ENCODE results near the gene NME2.

The NME2 gene

DNA sequence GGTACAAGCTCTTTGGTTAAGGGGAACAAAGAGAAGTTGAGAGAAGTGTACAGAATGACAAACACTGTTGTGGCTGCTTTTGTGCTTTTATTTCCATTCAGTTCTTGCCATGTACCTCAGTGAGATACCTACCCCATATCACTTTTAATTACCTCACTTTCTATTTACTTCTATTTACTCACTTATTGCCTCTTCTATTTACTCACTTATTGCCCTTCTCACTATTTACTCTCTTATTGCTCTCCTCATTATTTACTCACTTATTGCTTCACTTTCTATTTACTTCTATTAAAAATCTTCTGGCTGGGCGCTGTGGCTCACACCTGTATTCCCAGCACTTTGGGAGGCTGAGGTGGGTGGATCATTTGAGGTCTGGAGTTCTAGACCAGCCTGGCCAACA, 51.7 kb downstream of the NME2 start:
- Histone ChIP-seq H3K4me1 (ENCODE audit: control insufficient read depth in 1 of 2, insufficient read depth in 1 of 2, low read depth in 1 of 2, low read length in 1 of 2) (no peaks in the 10 kb centered on the region), H3K27me3 (no peaks in the 10 kb centered on the region), H3K27ac (no peak overlapping the region), H3K36me3 (peaks cover 82% of the 10 kb centered on the region), H3K9me3 (no peaks in the 10 kb centered on the region), H3K4me3 (ENCODE audit: low read depth in 1 of 2, low read length in 1 of 2) (no peak overlapping the region)
- TF ChIP-seq, protein P1, sequence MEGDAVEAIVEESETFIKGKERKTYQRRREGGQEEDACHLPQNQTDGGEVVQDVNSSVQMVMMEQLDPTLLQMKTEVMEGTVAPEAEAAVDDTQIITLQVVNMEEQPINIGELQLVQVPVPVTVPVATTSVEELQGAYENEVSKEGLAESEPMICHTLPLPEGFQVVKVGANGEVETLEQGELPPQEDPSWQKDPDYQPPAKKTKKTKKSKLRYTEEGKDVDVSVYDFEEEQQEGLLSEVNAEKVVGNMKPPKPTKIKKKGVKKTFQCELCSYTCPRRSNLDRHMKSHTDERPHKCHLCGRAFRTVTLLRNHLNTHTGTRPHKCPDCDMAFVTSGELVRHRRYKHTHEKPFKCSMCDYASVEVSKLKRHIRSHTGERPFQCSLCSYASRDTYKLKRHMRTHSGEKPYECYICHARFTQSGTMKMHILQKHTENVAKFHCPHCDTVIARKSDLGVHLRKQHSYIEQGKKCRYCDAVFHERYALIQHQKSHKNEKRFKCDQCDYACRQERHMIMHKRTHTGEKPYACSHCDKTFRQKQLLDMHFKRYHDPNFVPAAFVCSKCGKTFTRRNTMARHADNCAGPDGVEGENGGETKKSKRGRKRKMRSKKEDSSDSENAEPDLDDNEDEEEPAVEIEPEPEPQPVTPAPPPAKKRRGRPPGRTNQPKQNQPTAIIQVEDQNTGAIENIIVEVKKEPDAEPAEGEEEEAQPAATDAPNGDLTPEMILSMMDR (IDR thresholded peaks at IDR 0.05), result no peak

DNA sequence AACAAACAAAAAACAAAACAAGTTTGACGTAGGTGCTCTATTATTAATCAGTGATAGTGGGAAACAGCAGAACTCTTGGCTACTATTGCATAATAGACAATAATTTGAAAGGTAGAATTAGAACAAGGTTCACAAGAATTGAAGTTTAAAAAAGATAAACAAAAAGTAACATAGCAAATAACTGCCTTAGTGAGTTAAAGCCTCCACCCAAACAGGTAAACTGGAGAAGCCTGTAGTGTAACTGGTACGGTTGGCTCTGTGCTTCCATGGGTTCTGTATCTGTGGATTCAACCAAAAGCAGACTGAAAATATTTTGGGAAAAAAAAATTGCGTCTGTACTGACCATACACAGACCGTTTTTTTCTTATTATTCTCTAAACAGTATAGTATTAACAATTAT, 55.1 kb downstream of the NME2 start:
- H3K36me3 ChIP-seq, result peaks cover 77% of the 10 kb centered on the region
- no peak overlapping the region for H3K4me3 ChIP-seq (ENCODE audit: low read depth in 1 of 2, low read length in 1 of 2)
- H3K4me1 ChIP-seq (ENCODE audit: control insufficient read depth in 1 of 2, insufficient read depth in 1 of 2, low read depth in 1 of 2, low read length in 1 of 2), result no peaks in the 10 kb centered on the region
- H3K27ac ChIP-seq, result no peak overlapping the region
- no peaks in the 10 kb centered on the region for H3K27me3 ChIP-seq
- H3K9me3 ChIP-seq, result no peaks in the 10 kb centered on the region
- TF ChIP-seq, protein P1 (IDR thresholded peaks at IDR 0.05), result no peak
